ENCODE results near the gene CUL7. TPM values are rescaled to one million over a fixed set of nuclear protein-coding genes. Genes with fewer than 3 reads are reported as not detected.
A peak's percentile ranks its signal among the peaks of the same experiment; 100 is the strongest.

CUL7 gene
- total and polyA plus RNA-seq, 7 experiments from 2014 or later = 2.9 to 14.5 (median 11.6) TPM

DNA sequence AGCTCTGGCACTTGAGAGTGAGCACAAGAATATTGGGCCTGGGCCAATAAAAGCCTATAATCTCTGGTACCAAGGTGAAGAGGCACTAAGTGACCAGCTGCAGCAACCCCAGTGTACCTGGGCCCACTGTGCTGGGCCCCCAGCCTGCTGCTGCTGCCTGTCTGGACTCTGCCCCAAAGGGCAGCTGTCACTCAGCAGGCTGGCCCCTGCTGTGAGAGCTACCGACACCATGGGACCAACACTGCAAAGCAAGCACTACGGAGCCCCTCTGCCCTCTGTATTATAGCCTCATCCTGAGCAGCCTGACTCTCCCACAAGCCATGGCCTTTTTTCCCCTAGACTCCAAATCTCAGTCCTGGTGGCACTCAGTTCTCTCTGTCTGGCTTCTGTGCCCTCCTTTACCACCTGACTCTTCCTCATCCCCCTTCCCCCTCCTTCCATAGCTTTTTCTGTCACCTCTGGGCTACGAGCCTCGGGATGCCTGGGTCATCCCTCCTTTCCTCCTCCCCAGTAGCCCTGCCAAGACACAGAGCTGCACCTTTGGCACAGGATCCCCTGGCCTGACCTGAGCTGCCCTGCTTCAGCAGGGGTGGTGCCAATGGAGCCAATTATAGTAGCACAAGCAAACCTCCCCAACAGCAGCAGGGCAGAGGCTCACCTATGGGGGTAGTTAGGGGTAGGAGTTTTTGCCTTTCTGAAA is 18.0 kb downstream of the CUL7 start:
- Mint-ChIP-seq H3K27me3 (no peaks in the 10 kb centered on the region), H3K9me3 (no peaks in the 10 kb centered on the region), H3K4me1 (peaks cover 0 to 4% (median 0%) of the 10 kb centered on the region in 7 donors), H3K4me3 (no peak overlapping the region), H3K27ac (peak overlapping the region in 6 of 9 donors; percentile 8 to 74 (median 51)), H3K36me3 (peaks cover 0 to 25% (median 4%) of the 10 kb centered on the region in 5 donors)
- H3K9me3 ChIP-seq (ENCODE audit: control insufficient read depth in 2 of 3, low read length in 3 of 3) = no peaks in the 10 kb centered on the region
- ChIA-PET POLR2A (no interaction called here), CTCF (interaction anchor here (0.6 kb wide), 1 partner anchor 20 kb away, joined by 4 read pairs; no protein-coding TSS in a partner anchor)
- H3K4me1 ChIP-seq (ENCODE audit: control insufficient read depth in 2 of 2, insufficient read depth in 2 of 2, low read length in 2 of 2) = no peaks in the 10 kb centered on the region
- H3K4me3 ChIP-seq (ENCODE audit: low read length) = no peak overlapping the region
- no peaks in the 10 kb centered on the region for H3K27me3 ChIP-seq (ENCODE audit: control insufficient read depth in 2 of 2, insufficient read depth in 2 of 2, low read length in 2 of 2)
- H3K36me3 ChIP-seq (ENCODE audit: control insufficient read depth in 2 of 3, insufficient read depth in 3 of 3, low read length in 3 of 3) = peaks cover 0 to 68% (median 6%) of the 10 kb centered on the region in 3 experiments
- no peak overlapping the region for H3K27ac ChIP-seq (ENCODE audit: low read depth, low read length)
- ATAC-seq (no peak), DNase-seq (no peak)
- intact Hi-C loops (cut with micrococcal nuclease) = no loop called here

DNA sequence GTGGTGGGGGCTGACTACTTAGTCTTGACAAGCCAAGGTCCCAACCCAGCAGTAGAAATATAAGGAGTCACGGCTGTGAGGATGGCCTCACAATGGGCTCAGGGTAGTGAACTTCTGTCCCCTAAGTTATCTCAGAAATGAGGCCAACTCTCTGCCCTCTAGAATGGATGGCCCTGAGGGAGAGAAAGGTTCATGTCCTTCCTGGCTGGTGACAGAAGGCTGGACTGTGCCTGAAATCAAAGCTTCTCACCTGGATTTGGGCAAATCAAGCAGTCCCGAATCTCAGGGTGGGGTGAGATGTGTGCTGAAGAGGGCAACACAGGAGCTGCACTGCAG is 19.5 kb downstream of the CUL7 start:
- peaks cover 0 to 32% (median 4%) of the 10 kb centered on the region in 5 donors for H3K36me3 Mint-ChIP-seq
- CTCF ChIA-PET = interaction anchor here (0.7 kb wide), 1 partner anchor 418 kb away, joined by 3 read pairs; no protein-coding TSS in a partner anchor
- H3K27ac Mint-ChIP-seq = peak overlapping the region in 5 of 9 donors; percentile 7 to 65 (median 22)

DNA sequence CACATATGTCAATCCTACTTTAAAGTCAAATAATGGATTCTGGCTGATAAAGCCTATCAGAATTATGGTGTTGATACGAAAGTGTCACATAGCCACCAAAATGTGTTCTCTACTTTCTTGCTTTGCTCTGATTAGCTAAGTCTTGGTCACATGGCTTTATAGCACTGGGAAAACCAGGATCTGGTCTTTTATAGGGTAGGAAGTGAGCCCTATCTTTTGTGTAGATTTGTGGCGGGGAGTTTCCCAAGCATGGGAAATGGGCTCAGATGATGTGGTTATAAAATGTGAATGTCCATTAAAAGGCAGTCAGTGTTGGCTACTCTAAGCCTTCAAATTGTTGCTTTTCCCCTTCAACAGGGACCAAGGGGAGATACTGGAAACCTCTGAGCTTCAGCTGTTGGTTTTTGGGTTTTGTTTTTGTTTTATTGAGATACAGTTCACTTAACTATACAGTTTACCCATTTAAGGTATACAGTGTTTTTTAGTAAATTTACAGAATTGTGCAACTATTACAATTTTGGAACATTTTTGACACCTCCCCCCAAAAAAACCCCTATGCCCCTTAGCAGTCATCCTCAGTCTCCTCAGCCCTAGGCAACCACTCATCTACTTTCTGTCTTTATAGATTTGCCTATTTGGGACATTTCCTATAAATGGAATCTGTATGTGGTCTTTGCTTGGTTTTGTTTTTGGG is 20.0 kb downstream of the CUL7 start:
- ChIA-PET CTCF (interaction anchor here (0.6 kb wide), 1 partner anchor 586 kb away, joined by 3 read pairs; no protein-coding TSS in a partner anchor), POLR2A (interaction anchor here (0.9 to 1.3 kb wide), 2 partner anchors 20 to 26 kb away, joined by 4 to 6 read pairs; partner anchors contain the start of genes CUL7, KLC4 and MRPL2)
- no peak overlapping the region for H3K4me3 Mint-ChIP-seq
- peak overlapping the region in 8 of 9 donors; percentile 1 to 74 (median 23) for H3K27ac Mint-ChIP-seq
- H3K27me3 Mint-ChIP-seq = no peaks in the 10 kb centered on the region
- Histone ChIP-seq H3K36me3 (ENCODE audit: control insufficient read depth in 2 of 3, insufficient read depth in 3 of 3, low read length in 3 of 3) (peaks cover 3 to 69% (median 6%) of the 10 kb centered on the region in 3 experiments), H3K9me3 (ENCODE audit: control insufficient read depth in 2 of 3, low read length in 3 of 3) (no peaks in the 10 kb centered on the region), H3K27me3 (ENCODE audit: control insufficient read depth in 2 of 2, insufficient read depth in 2 of 2, low read length in 2 of 2) (no peaks in the 10 kb centered on the region), H3K4me1 (ENCODE audit: control insufficient read depth in 2 of 2, insufficient read depth in 2 of 2, low read length in 2 of 2) (no peaks in the 10 kb centered on the region), H3K27ac (ENCODE audit: low read depth, low read length) (no peak overlapping the region), H3K4me3 (ENCODE audit: low read length) (no peak overlapping the region)
- DNase-seq = no peak
- H3K4me1 Mint-ChIP-seq = peaks cover 0 to 4% (median 0%) of the 10 kb centered on the region in 7 donors
- ATAC-seq = no peak
- peaks cover 0 to 31% (median 3%) of the 10 kb centered on the region in 5 donors for H3K36me3 Mint-ChIP-seq
- intact Hi-C loops (cut with micrococcal nuclease) = no loop called here
- no peaks in the 10 kb centered on the region for H3K9me3 Mint-ChIP-seq

More for the DNA sequence above, 19.5 kb downstream of the CUL7 start:
- Mint-ChIP-seq H3K9me3 (no peaks in the 10 kb centered on the region), H3K27me3 (no peaks in the 10 kb centered on the region), H3K4me1 (peaks cover 0 to 4% (median 0%) of the 10 kb centered on the region in 7 donors), H3K4me3 (no peak overlapping the region)
- ATAC-seq (no peak), DNase-seq (no peak)
- H3K27ac ChIP-seq (ENCODE audit: low read depth, low read length) = no peak overlapping the region
- H3K27me3 ChIP-seq (ENCODE audit: control insufficient read depth in 2 of 2, insufficient read depth in 2 of 2, low read length in 2 of 2) = no peaks in the 10 kb centered on the region
- POLR2A ChIA-PET = no interaction called here
- no peaks in the 10 kb centered on the region for H3K4me1 ChIP-seq (ENCODE audit: control insufficient read depth in 2 of 2, insufficient read depth in 2 of 2, low read length in 2 of 2)
- H3K4me3 ChIP-seq (ENCODE audit: low read length) = no peak overlapping the region
- no peaks in the 10 kb centered on the region for H3K9me3 ChIP-seq (ENCODE audit: control insufficient read depth in 2 of 3, low read length in 3 of 3)
- intact Hi-C loops (cut with micrococcal nuclease) = no loop called here
- peaks cover under 1 to 69% (median 6%) of the 10 kb centered on the region in 3 experiments for H3K36me3 ChIP-seq (ENCODE audit: control insufficient read depth in 2 of 3, insufficient read depth in 3 of 3, low read length in 3 of 3)

GRCh38 chr6:43032326-43032725 is 21.3 kb downstream of the CUL7 start:
- Histone ChIP-seq H3K9me3 (ENCODE audit: control insufficient read depth in 2 of 3, low read length in 3 of 3) (no peaks in the 10 kb centered on the region), H3K4me1 (ENCODE audit: control insufficient read depth in 2 of 2, insufficient read depth in 2 of 2, low read length in 2 of 2) (no peaks in the 10 kb centered on the region), H3K27me3 (ENCODE audit: control insufficient read depth in 2 of 2, insufficient read depth in 2 of 2, low read length in 2 of 2) (no peaks in the 10 kb centered on the region), H3K36me3 (ENCODE audit: control insufficient read depth in 2 of 3, insufficient read depth in 3 of 3, low read length in 3 of 3) (peaks cover 3 to 67% (median 12%) of the 10 kb centered on the region in 3 experiments), H3K27ac (ENCODE audit: low read depth, low read length) (no peak overlapping the region), H3K4me3 (ENCODE audit: low read length) (no peak overlapping the region)
- Mint-ChIP-seq H3K4me1 (peaks cover 0 to 4% (median 0%) of the 10 kb centered on the region in 7 donors), H3K27me3 (no peaks in the 10 kb centered on the region), H3K27ac (peak overlapping the region in 2 of 9 donors; percentile 6 to 32), H3K9me3 (no peaks in the 10 kb centered on the region), H3K4me3 (no peak overlapping the region), H3K36me3 (peaks cover 4 to 26% (median 7%) of the 10 kb centered on the region in 5 donors)
- CTCF ChIA-PET = no interaction called here
- no peak for DNase-seq
- no peak for ATAC-seq
- intact Hi-C loops (cut with micrococcal nuclease) = no loop called here
- POLR2A ChIA-PET = interaction anchor here (0.7 to 1.3 kb wide), 2 partner anchors 15 to 27 kb away, joined by 4 to 6 read pairs; partner anchors contain the start of genes KLC4 and MRPL2

DNA sequence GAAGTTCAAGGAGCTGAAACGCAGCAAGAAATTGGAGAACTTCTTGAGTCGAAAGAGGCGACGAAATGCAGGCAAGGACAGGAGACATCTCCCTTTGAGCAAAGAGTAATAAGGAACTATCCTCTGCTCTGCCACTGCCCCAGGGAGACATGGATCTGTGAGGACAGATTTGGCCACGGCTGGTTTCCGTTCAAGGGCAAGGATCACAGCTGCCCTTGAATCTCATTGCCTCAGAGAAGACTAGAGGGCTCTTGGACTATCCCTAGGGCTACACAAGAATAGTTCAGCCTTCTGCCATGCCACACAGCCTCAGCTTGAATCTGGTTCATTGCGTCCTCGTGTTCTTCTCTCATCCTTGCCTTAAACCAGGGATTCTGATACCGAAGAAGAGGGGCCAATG is 24.5 kb downstream of the CUL7 start:
- Histone ChIP-seq H3K27ac (ENCODE audit: low read depth, low read length) (no peak overlapping the region), H3K4me3 (ENCODE audit: low read length) (no peak overlapping the region), H3K27me3 (ENCODE audit: control insufficient read depth in 2 of 2, insufficient read depth in 2 of 2, low read length in 2 of 2) (no peaks in the 10 kb centered on the region), H3K36me3 (ENCODE audit: control insufficient read depth in 2 of 3, insufficient read depth in 3 of 3, low read length in 3 of 3) (peaks cover 14 to 77% (median 26%) of the 10 kb centered on the region in 3 experiments), H3K4me1 (ENCODE audit: control insufficient read depth in 2 of 2, insufficient read depth in 2 of 2, low read length in 2 of 2) (peaks cover 0 to 5% of the 10 kb centered on the region in 2 donors), H3K9me3 (ENCODE audit: control insufficient read depth in 2 of 3, low read length in 3 of 3) (no peaks in the 10 kb centered on the region)
- no peak for DNase-seq
- Mint-ChIP-seq H3K27ac (no peak overlapping the region), H3K4me1 (peaks cover 7 to 16% (median 8%) of the 10 kb centered on the region in 7 donors), H3K9me3 (no peaks in the 10 kb centered on the region), H3K27me3 (no peaks in the 10 kb centered on the region), H3K36me3 (peaks cover 6 to 40% (median 18%) of the 10 kb centered on the region in 5 donors), H3K4me3 (no peak overlapping the region)
- ChIA-PET POLR2A (interaction anchor here (1.0 kb wide), 1 partner anchor 9 kb away, joined by 3 read pairs; no protein-coding TSS in a partner anchor), CTCF (no interaction called here)
- no peak for ATAC-seq
- intact Hi-C loops (cut with micrococcal nuclease) = no loop called here

DNA sequence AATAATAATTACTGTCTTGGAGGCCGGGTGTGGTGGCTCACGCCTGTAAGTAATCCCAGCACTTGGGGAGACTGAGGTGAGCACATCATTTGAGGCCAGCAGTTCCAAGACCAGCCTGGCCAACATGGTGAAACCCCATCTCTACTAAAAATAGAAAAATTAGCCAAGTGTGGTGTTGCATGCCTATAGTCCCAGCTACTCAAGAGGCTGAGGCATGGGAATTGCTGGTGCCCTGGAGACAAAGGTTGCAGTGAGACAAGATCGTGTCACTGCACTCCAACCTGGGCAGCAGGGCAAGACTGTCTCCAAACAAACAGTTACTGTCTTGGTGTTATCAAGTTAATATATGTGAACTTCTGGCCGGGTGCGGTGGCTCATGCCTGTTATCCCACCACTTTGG is 27.3 kb downstream of the CUL7 start:
- no peaks in the 10 kb centered on the region for H3K9me3 Mint-ChIP-seq
- H3K27ac Mint-ChIP-seq = no peak overlapping the region
- Histone ChIP-seq H3K4me1 (ENCODE audit: control insufficient read depth in 2 of 2, insufficient read depth in 2 of 2, low read length in 2 of 2) (peaks cover 5 to 18% of the 10 kb centered on the region in 2 donors), H3K4me3 (ENCODE audit: low read length) (no peak overlapping the region), H3K27me3 (ENCODE audit: control insufficient read depth in 2 of 2, insufficient read depth in 2 of 2, low read length in 2 of 2) (no peaks in the 10 kb centered on the region), H3K27ac (ENCODE audit: low read depth, low read length) (no peak overlapping the region), H3K36me3 (ENCODE audit: control insufficient read depth in 2 of 3, insufficient read depth in 3 of 3, low read length in 3 of 3) (peaks cover 14 to 63% (median 20%) of the 10 kb centered on the region in 3 experiments), H3K9me3 (ENCODE audit: control insufficient read depth in 2 of 3, low read length in 3 of 3) (no peaks in the 10 kb centered on the region)
- no peaks in the 10 kb centered on the region for H3K27me3 Mint-ChIP-seq
- H3K4me1 Mint-ChIP-seq = peaks cover 10 to 33% (median 18%) of the 10 kb centered on the region in 7 donors
- no peak overlapping the region for H3K4me3 Mint-ChIP-seq
- ChIA-PET POLR2A (interaction anchor here (0.7 to 1.2 kb wide), 2 partner anchors 27 to 1204 kb away, joined by 3 to 5 read pairs; partner anchors contain the start of gene CUL7), CTCF (interaction anchor here (1.1 kb wide), 1 partner anchor 117 kb away, joined by 3 read pairs; no protein-coding TSS in a partner anchor)
- ATAC-seq = no peak
- no peak for DNase-seq
- intact Hi-C loops (cut with micrococcal nuclease) = no loop called here
- H3K36me3 Mint-ChIP-seq = peaks cover 8 to 35% (median 22%) of the 10 kb centered on the region in 5 donors
